Measurements from ENCODE around the gene GPATCH1.

GRCh38 chr19:33040994-33041827 lies 39.8 kb upstream of the GPATCH1 start:
- TF ChIP-seq CTCF (tag by site-specific recombination; IDR thresholded peaks at IDR 0.05) (no peak), GLI4 (tag by site-specific recombination; IDR thresholded peaks at IDR 0.05) (no peak), ZNF121 (tag by site-specific recombination; IDR thresholded peaks at IDR 0.05) (no peak), ZNF518A (tag by site-specific recombination; conservative IDR thresholded peaks at IDR 0.05; ENCODE audit: low read depth) (peak; percentile 39; the same call in 1 of the 2 replicates), GLIS2 (tag by site-specific recombination; IDR thresholded peaks at IDR 0.05) (peak; percentile 83), KLF1 (tag by site-specific recombination; IDR thresholded peaks at IDR 0.05) (no peak), ZNF701 (tag by site-specific recombination; IDR thresholded peaks at IDR 0.05) (0 out of 2 replicates have a peak, but pooled peaks have one; percentile 14), KLF17 (tag by site-specific recombination; IDR thresholded peaks at IDR 0.05) (no peak), ZNF133 (tag by site-specific recombination; IDR thresholded peaks at IDR 0.05) (no peak), ZNF664 (tag by site-specific recombination; IDR thresholded peaks at IDR 0.05) (no peak)
